ENCODE measurements around the gene RTRAF. TPM values are rescaled to one million over a fixed set of nuclear protein-coding genes. Genes with fewer than 3 reads are reported as not detected.

RTRAF gene
- total RNA-seq, 1 donor from 2014 or later: 309 TPM

DNA sequence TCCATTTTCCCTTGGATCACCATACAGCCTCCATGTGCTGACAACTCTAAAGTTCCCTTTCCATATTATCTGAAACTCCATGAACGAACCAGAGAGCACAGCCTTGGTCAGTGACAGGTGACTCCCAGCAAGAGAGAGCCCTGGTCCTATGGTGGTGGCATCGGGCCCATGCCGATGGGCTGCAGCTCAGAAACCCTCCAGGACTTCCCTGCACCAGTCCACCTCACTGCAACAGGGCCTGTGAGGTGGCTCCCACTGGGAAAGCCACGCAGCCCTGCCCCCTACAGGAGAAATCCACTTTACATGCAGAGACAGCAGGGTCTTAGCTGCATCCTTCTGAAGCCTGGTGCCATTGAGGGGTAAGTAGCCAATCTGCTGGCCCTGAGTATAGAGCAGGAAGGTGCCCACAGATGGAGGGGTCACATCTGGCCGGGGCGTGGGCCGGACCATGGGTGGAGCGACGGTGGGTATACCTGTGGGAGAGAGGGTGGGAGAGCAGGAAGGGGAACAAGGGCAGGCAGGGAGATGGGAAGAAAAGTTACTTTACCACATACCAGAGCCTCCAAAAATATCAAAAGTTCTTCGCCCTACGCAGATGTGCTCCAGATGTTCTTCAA is 24.7 kb downstream of the RTRAF start:
- peak; percentile 54 for DNase-seq (ENCODE audit: low read depth, low spot score)
- peak overlapping the region; percentile 65 for H3K4me3 Mint-ChIP-seq
- no peaks in the 10 kb centered on the region for H3K9me3 Mint-ChIP-seq
- TF ChIP-seq, protein P1, sequence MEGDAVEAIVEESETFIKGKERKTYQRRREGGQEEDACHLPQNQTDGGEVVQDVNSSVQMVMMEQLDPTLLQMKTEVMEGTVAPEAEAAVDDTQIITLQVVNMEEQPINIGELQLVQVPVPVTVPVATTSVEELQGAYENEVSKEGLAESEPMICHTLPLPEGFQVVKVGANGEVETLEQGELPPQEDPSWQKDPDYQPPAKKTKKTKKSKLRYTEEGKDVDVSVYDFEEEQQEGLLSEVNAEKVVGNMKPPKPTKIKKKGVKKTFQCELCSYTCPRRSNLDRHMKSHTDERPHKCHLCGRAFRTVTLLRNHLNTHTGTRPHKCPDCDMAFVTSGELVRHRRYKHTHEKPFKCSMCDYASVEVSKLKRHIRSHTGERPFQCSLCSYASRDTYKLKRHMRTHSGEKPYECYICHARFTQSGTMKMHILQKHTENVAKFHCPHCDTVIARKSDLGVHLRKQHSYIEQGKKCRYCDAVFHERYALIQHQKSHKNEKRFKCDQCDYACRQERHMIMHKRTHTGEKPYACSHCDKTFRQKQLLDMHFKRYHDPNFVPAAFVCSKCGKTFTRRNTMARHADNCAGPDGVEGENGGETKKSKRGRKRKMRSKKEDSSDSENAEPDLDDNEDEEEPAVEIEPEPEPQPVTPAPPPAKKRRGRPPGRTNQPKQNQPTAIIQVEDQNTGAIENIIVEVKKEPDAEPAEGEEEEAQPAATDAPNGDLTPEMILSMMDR (conservative IDR thresholded peaks at IDR 0.05): peak; percentile 50
- H3K27me3 Mint-ChIP-seq (ENCODE audit: low read depth): peaks cover 7% of the 10 kb centered on the region
- peaks cover 25% of the 10 kb centered on the region for H3K36me3 Mint-ChIP-seq (ENCODE audit: low read depth)
- peak overlapping the region; percentile 95 for H3K27ac Mint-ChIP-seq (ENCODE audit: unreplicated experiment)
- peaks cover 50% of the 10 kb centered on the region for H3K4me1 Mint-ChIP-seq

DNA sequence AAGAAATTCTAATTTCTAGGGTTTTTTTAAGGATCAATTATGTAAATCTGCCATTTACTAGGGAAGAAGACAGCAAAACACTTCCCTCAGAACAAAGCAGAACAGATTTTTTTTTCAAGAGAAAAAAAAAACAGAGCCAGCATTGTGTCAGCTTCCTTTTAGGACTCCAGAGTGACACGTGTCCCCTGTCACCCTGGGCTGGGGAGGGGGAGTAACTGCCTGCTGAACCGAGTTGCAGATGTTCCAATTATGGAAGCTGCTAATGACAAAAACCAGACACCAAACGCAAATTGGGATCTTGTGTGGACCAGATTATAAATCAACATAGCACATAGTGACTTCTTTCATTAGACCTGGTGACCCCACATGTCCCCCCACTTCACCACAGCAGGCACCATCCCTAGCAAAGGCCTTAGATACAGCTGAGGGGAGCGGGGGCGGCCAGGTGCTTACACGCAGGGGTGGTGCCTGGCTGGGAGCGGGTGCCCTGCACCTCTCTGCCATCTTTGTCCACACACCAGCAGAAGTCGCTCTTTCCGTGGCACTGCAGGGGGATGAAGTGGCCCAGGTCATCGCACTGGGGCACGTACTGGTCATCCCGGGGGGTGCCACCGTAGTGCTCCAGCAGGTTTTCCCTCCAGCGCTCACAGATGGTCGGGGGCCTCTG is 25.4 kb downstream of the RTRAF start:
- Mint-ChIP-seq H3K27ac (ENCODE audit: unreplicated experiment) (peak overlapping the region; percentile 95), H3K4me1 (peaks cover 50% of the 10 kb centered on the region), H3K27me3 (ENCODE audit: low read depth) (peaks cover 7% of the 10 kb centered on the region), H3K9me3 (no peaks in the 10 kb centered on the region), H3K4me3 (peak overlapping the region; percentile 65), H3K36me3 (ENCODE audit: low read depth) (peaks cover 25% of the 10 kb centered on the region)
- TF ChIP-seq, protein P1 (conservative IDR thresholded peaks at IDR 0.05): no peak
- DNase-seq (ENCODE audit: low read depth, low spot score): peak; percentile 29

DNA sequence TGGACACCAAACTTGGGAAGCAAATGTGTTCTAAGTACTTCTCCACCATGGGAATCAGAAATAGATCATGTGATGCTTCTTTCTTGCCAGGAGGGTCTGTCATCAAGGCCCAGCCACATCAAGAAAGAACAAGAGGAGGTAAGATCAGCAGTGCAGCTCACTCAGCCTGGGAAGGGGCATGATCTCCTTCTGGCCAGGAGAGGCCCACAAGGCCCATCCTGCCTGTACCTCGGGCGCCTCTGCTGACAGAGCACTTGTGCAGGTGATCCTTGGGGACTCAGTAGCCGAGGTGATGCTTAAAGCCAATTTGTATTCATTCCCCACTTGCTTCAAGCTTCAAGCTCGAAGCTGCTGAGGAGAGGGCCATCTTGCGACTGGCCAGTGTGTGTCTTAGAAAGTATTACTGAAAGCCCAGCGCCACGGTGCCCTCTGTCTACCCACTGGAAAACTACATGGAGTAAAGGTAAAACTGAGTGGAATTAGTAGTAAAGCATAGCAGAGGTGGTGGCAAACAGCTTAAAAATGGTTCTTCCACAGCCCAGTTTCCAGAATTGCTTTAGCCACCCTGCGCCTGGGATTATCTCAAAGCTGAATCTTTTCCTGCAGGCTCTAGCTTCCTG is 26.2 kb downstream of the RTRAF start:
- H3K4me3 Mint-ChIP-seq: peak overlapping the region; percentile 57
- H3K27ac Mint-ChIP-seq (ENCODE audit: unreplicated experiment): peak overlapping the region; percentile 62
- DNase-seq (ENCODE audit: low read depth, low spot score): peak; percentile 19
- H3K27me3 Mint-ChIP-seq (ENCODE audit: low read depth): peaks cover 7% of the 10 kb centered on the region
- H3K36me3 Mint-ChIP-seq (ENCODE audit: low read depth): peaks cover 24% of the 10 kb centered on the region
- H3K4me1 Mint-ChIP-seq: peaks cover 51% of the 10 kb centered on the region
- TF ChIP-seq, protein P1 (conservative IDR thresholded peaks at IDR 0.05): peak; percentile 42
- H3K9me3 Mint-ChIP-seq: no peaks in the 10 kb centered on the region

DNA sequence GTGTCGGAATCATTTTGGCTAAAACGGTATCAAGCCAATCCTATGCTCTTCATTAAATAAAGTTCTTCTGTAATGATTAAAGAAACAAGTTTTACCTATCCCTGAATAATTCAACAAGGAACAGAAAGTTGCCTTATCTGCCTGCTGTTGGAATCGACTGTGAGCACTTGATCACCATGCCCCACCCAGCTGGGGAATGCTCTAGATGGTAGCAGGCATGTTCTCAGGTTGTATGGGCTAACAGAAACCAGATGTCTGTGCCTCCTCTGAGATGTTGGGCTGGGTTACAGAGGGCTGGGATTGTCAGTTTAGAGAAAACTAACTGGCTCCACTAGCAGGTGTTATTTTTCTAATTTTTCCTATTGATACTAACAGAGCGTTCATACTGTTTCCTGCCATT is 28.9 kb downstream of the RTRAF start:
- Mint-ChIP-seq H3K4me3 (no peak overlapping the region), H3K27ac (ENCODE audit: unreplicated experiment) (peak overlapping the region; percentile 52), H3K4me1 (peaks cover 46% of the 10 kb centered on the region), H3K9me3 (no peaks in the 10 kb centered on the region), H3K36me3 (ENCODE audit: low read depth) (peaks cover 16% of the 10 kb centered on the region), H3K27me3 (ENCODE audit: low read depth) (peaks cover 7% of the 10 kb centered on the region)
- no peak for DNase-seq (ENCODE audit: low read depth, low spot score)
- TF ChIP-seq, protein P1 (conservative IDR thresholded peaks at IDR 0.05): no peak

DNA sequence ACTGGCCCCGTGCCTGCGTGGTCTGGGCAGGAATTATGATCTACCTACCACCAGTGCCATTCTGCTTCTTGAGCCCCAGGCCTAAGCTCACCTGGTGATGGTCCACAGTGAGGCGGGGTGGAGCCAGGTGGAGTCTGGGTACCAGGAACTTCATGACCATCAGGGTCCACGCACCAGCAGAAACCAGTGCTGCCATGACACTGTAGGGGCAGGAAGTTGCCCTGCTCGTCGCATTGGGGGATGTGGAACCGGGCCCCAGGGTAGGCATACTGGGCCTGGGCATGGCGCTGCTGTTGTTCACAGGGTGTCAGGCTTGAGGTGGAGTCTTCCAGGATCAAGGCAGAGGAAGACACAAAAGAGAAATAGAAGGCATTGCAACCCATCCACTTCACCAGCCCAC is 29.6 kb downstream of the RTRAF start:
- DNase-seq (ENCODE audit: low read depth, low spot score): no peak
- TF ChIP-seq, protein P1 (conservative IDR thresholded peaks at IDR 0.05): no peak
- Mint-ChIP-seq H3K4me3 (no peak overlapping the region), H3K27me3 (ENCODE audit: low read depth) (peaks cover 7% of the 10 kb centered on the region), H3K27ac (ENCODE audit: unreplicated experiment) (no peak overlapping the region), H3K36me3 (ENCODE audit: low read depth) (peaks cover 11% of the 10 kb centered on the region), H3K9me3 (no peaks in the 10 kb centered on the region), H3K4me1 (peaks cover 39% of the 10 kb centered on the region)

Data from neural crest cell (in vitro differentiated cells).